Thymus (tissue), 11 donors: ENCODE data around the gene MAPK8IP3. TPM values are rescaled to one million over a fixed set of nuclear protein-coding genes. Genes with fewer than 3 reads are reported as not detected.
A peak's percentile ranks its signal among the peaks of the same experiment; 100 is the strongest.

Source experiments
- DNase-seq, 9 donors: peaks; one replicate each; pipeline ENCODE4 v3.0.0-alpha.2; 2013; ENCODE audit warnings: low spot score in 9 of 9, low read depth in 6 of 9, missing footprints in 1 of 9
- H3K27ac ChIP-seq, 2 donors: one replicate each; pipeline ENCODE4 v1.5.1; 2013; ENCODE audit warnings: control low read depth in 1 of 2, low read depth in 1 of 2, low read length in 1 of 2, mild to moderate bottlenecking in 1 of 2, moderate library complexity in 1 of 2
- H3K27me3 ChIP-seq, 2 donors: one replicate each; pipeline ENCODE4 v1.5.1; 2013; ENCODE audit warnings: low read length in 1 of 2; ENCODE audit not compliant: control insufficient read depth in 2 of 2, insufficient read depth in 1 of 2
- H3K36me3 ChIP-seq, 2 donors: one replicate each; pipeline ENCODE4 v1.5.1; 2013; ENCODE audit warnings: low read length in 1 of 2, mild to moderate bottlenecking in 1 of 2, moderate library complexity in 1 of 2; ENCODE audit not compliant: control insufficient read depth in 2 of 2, insufficient read depth in 2 of 2
- H3K4me1 ChIP-seq, 2 donors: one replicate each; pipeline ENCODE4 v1.5.1; 2013; ENCODE audit warnings: low read length in 2 of 2; ENCODE audit not compliant: control insufficient read depth in 2 of 2, insufficient read depth in 2 of 2
- H3K4me3 ChIP-seq, 2 donors: one replicate each; pipeline ENCODE4 v1.5.1; 2013; ENCODE audit warnings: low read length in 2 of 2, control low read depth in 1 of 2, mild to moderate bottlenecking in 1 of 2
- H3K9me3 ChIP-seq, 2 donors: one replicate each; pipeline ENCODE4 v1.5.1; 2013; ENCODE audit warnings: low read length in 1 of 2, mild to moderate bottlenecking in 1 of 2; ENCODE audit not compliant: control insufficient read depth in 2 of 2, insufficient read depth in 1 of 2
- WGBS: extraction: QIAGEN DNeasy Blood & Tissue Kit; methylation state at CpG from one replicate; pipeline ENCODE4 v1.1.7; 2013; 5-methylcytosine and 5-hydroxymethylcytosine counted together
- polyA plus RNA-seq: library from polyadenylated mRNA; stranded (reverse); fragments of 200-250 nt; gene quantifications from one replicate; pipeline ENCODE4 v1.2.3, GENCODE V29; 2013
- total RNA-seq: library from RNA; stranded (reverse); fragments of 120-200 nt; gene quantifications from one replicate; pipeline ENCODE4 v1.2.4, GENCODE V29; 2013
- donor health status: healthy.

Gene MAPK8IP3
- total and polyA plus RNA-seq, 2 donors: 36.0 to 129 TPM

DNA sequence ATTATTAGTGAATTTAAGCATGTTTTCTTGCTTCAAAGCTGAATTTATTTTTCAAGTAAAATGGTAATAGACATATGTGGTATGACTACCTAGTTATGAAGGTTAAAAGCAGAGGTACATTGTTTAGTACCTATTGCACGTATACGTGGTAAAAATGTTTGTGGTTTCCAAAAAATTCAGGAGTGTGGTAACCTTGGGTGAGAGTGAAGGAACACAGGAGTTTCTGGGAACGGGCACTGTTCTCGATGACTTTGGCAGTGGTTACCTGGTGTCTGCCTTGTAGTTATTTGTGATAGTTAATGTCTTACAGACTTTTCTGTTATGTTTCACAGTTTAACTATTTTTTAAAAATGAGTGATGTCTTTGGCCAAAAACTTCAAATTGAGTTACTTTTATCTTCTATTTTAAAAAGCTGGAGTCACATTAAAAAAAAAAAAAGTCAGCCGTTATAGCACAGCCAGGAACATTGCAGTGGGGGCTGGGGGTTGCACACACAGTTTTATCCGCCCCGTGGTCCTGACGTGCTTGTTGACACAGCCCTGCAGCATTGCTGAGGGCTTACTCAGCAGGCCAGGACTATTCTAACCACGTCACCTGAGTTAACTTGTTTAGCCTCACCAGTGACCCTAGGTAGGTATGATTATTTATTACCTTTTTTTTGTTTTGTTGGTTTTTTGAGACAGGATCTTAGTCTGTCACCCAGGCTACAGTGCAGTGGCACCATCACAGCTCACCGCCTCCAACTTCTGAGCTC is 17.0 kb upstream of the MAPK8IP3 start:
- Histone ChIP-seq H3K4me1 (no peaks in the 10 kb centered on the region), H3K27me3 (no peaks in the 10 kb centered on the region), H3K4me3 (no peak overlapping the region), H3K9me3 (no peaks in the 10 kb centered on the region), H3K27ac (peak overlapping the region; percentile 68 to 75), H3K36me3 (peaks cover 64 to 82% of the 10 kb centered on the region in 2 donors)
- no peak for DNase-seq
- 94% methylated on average over 10 of the region's 10 CpGs for WGBS

DNA sequence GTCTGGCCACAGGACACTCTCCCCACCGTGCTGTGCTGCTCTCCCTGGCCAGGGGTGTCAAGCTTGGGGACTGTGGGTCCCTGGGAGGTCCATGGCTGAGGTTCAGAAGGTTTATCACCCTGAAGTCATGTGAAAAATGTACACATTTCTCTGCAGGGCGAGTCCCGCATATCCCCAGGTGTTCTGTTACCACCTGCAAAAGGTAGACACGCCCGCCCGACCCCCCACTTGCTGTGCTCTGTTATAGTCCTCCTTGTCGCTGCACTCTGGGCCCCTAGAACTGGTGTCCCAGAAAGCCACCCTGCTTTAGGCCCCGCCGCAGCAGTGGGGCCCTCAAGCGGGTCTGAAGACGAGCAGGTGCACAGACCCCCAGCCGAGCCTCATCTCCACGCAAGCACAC is 16.1 kb upstream of the MAPK8IP3 start:
- H3K36me3 ChIP-seq: peaks cover 61 to 85% of the 10 kb centered on the region in 2 donors
- H3K4me3 ChIP-seq: no peak overlapping the region
- DNase-seq: peak in 1 of 9 donors; percentile 33
- H3K27me3 ChIP-seq: no peaks in the 10 kb centered on the region
- H3K27ac ChIP-seq: peak overlapping the region; percentile 56 to 75
- H3K4me1 ChIP-seq: no peaks in the 10 kb centered on the region
- WGBS: 92% methylated on average over 13 of the region's 13 CpGs
- H3K9me3 ChIP-seq: no peaks in the 10 kb centered on the region

DNA sequence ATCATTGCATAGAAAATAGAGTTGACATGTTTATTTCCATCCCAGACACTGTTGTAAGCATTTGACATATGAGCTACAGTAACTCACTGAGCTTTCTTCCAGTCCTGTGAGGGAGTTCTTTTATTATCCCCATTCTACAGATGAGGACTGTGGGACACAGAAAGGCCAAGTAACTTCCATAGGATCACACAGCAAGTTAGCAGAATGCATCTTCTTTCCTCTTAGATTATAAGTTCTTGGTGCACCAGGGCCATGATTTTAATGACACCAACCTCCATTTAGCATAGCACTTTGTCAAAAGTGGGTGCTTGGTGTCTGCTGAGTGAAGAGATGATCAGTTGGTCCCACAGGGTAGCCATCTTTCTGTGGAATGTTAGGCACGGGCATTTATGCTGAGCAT is 15.2 kb upstream of the MAPK8IP3 start:
- no peak for DNase-seq
- Histone ChIP-seq H3K36me3 (peaks cover 54 to 82% of the 10 kb centered on the region in 2 donors), H3K4me3 (no peak overlapping the region), H3K27me3 (no peaks in the 10 kb centered on the region), H3K4me1 (no peaks in the 10 kb centered on the region), H3K27ac (peak overlapping the region in 1 of 2 donors; percentile 15), H3K9me3 (no peaks in the 10 kb centered on the region)
- WGBS: 97% methylated on average over 1 of the region's 1 CpG

DNA sequence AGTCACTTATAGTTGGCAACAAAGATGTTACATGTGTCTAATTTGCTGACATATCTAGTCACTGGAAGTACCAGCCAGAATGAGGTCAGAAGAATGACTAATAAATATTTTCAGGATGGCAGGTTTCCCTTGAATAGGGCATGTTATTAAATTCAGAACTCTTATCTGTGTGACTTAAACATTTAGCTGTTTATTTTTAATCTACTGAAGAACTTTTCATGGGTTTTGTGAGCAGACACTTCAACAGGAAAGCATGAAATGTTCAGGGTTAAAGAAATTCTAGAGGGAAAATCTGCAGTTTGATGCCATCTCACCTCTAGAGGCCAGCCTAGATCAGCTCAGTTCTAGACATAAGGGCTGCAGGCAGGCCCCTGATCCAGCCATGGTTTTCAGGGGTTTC is 14.7 kb upstream of the MAPK8IP3 start:
- DNase-seq: no peak
- Histone ChIP-seq H3K4me3 (no peak overlapping the region), H3K27me3 (no peaks in the 10 kb centered on the region), H3K4me1 (no peaks in the 10 kb centered on the region), H3K9me3 (no peaks in the 10 kb centered on the region), H3K27ac (no peak overlapping the region), H3K36me3 (peaks cover 51 to 80% of the 10 kb centered on the region in 2 donors)

DNA sequence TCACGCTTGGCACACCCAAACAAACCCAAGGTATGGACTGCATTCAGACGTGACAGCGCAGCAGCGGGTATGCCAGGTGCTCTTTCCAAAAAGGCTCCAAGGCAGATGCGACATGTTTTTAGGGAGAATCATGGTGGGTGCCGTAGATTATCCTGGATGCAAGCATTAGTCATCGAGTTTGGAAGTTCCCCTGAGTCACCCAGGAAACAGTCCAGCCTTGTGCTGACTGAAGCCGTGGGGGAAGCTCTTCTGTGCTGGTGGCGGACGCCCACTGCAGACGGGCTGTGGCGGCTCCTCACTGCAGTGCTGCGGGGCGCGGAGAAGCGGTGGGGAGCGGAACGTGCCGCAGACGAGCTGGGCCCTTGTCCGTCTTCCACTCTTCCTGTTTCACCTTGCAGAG is 14.0 kb upstream of the MAPK8IP3 start:
- no peaks in the 10 kb centered on the region for H3K4me1 ChIP-seq
- no peak overlapping the region for H3K27ac ChIP-seq
- peaks cover 44 to 80% of the 10 kb centered on the region in 2 donors for H3K36me3 ChIP-seq
- no peak for DNase-seq
- no peaks in the 10 kb centered on the region for H3K9me3 ChIP-seq
- 96% methylated on average over 21 of the region's 21 CpGs for WGBS
- no peaks in the 10 kb centered on the region for H3K27me3 ChIP-seq
- H3K4me3 ChIP-seq: no peak overlapping the region

DNA sequence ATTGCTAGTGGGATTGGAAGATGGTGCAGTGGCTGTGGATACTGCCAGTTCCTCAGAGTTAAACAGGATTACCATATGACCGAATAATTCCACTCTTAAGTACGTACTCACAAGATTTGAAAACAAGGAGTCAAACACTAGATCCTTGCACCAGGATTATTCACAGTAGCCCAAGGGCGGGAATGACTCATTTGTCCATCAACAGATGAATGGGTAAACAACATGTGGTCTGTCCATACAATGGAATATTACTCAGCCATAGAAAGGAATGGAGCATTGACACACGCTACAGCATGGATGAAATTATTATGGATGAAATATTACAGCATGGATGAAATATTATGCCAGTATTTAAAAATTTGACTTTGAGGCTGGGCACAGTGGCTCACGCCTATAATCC is 9.1 kb upstream of the MAPK8IP3 start:
- H3K27ac ChIP-seq: no peak overlapping the region
- peaks cover 57 to 87% of the 10 kb centered on the region in 2 donors for H3K36me3 ChIP-seq
- DNase-seq: no peak
- no peaks in the 10 kb centered on the region for H3K27me3 ChIP-seq
- H3K4me3 ChIP-seq: no peak overlapping the region
- WGBS: 98% methylated on average over 5 of the region's 5 CpGs
- H3K4me1 ChIP-seq: peaks cover 0 to 3% of the 10 kb centered on the region in 2 donors
- no peaks in the 10 kb centered on the region for H3K9me3 ChIP-seq

DNA sequence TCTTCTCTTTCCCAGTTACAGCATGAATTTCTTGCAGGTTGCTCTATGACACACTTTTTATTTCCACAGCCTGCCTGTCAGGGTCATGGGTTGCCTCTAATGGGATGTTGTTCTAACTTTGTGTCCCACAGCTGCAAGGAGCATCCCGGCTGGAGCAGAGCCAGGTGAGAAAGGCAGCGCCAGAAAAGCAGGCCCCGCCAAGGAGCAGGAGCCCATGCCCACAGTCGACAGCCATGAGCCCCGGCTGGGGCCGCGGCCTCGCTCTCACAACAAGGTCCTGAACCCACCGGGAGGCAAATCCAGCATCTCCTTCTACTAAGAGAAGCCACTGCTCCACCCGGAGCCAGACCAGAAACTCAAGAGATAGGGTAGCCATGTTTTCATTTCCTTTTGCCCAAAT is 7.3 kb upstream of the MAPK8IP3 start:
- Histone ChIP-seq H3K36me3 (peaks cover 49 to 82% of the 10 kb centered on the region in 2 donors), H3K4me1 (peaks cover 0 to 3% of the 10 kb centered on the region in 2 donors), H3K9me3 (no peaks in the 10 kb centered on the region), H3K27me3 (no peaks in the 10 kb centered on the region), H3K27ac (no peak overlapping the region), H3K4me3 (no peak overlapping the region)
- DNase-seq: no peak
- 97% methylated on average over 10 of the region's 10 CpGs for WGBS

DNA sequence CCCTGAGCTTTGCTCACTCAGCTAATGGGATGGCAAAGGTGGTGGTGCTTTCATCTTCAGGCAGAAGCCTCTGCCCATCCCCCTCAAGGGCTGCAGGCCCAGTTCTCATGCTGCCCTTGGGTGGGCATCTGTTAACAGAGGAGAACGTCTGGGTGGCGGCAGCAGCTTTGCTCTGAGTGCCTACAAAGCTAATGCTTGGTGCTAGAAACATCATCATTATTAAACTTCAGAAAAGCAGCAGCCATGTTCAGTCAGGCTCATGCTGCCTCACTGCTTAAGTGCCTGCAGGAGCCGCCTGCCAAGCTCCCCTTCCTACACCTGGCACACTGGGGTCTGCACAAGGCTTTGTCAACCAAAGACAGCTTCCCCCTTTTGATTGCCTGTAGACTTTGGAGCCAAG is 5.7 kb upstream of the MAPK8IP3 start:
- DNase-seq: no peak
- H3K4me3 ChIP-seq: no peak overlapping the region
- no peak overlapping the region for H3K27ac ChIP-seq
- H3K9me3 ChIP-seq: no peaks in the 10 kb centered on the region
- H3K36me3 ChIP-seq: peaks cover 45 to 68% of the 10 kb centered on the region in 2 donors
- peaks cover 5 to 10% of the 10 kb centered on the region in 2 donors for H3K4me1 ChIP-seq
- 99% methylated on average over 3 of the region's 3 CpGs for WGBS
- H3K27me3 ChIP-seq: no peaks in the 10 kb centered on the region

DNA sequence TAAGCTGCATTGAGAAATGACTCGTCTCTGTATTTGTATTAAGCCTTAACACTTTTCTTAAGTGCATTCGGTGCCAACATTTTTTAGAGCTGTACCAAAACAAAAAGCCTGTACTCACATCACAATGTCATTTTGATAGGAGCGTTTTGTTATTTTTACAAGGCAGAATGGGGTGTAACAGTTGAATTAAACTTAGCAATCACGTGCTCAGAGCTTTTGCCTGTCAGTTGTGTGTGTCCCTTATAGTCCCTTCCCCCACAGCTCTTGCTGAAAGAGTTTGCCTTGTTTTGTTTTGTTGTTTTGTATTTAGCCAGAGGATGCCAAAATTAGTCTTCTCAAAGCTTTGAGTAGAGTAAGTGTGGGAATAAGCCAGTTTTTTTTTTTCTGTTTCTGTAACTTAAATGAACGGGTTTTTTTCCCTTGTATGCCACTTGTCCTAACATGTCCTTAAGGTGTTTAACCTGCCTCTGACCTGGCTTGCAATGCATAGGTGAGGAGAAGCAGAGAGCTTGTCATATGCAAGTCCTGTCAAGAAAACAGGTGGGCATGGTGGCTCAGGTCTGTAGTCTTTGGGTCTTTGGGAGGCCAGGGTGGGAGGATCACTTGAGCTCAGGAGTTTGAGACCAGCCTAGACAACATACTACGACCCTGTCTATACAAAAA is 4.6 kb upstream of the MAPK8IP3 start:
- no peak for DNase-seq
- WGBS: 93% methylated on average over 6 of the region's 6 CpGs
- Histone ChIP-seq H3K9me3 (no peaks in the 10 kb centered on the region), H3K27me3 (no peaks in the 10 kb centered on the region), H3K36me3 (peaks cover 45 to 66% of the 10 kb centered on the region in 2 donors), H3K27ac (peak overlapping the region in 1 of 2 donors; percentile 33), H3K4me1 (peaks cover 5 to 10% of the 10 kb centered on the region in 2 donors), H3K4me3 (no peak overlapping the region)
